Cardiac muscle cell (in vitro differentiated cells and primary cell): ENCODE data around the gene MET. TPM values are rescaled to one million over a fixed set of nuclear protein-coding genes. Genes with fewer than 3 reads are reported as not detected.

ENCODE experiments used
- DNase-seq, 2 donors: peaks; one replicate each; pipeline versions ENCODE4 v3.0.0 to v3.0.0-alpha.2; 2010 to 2017; ENCODE audit warnings: low read depth in 1 of 2, low spot score in 1 of 2
- H3K27ac ChIP-seq: fragments of 200-600 bp; sonication (generic); 2 replicates; pipeline ENCODE4 v1.5.1; 2016
- H3K27me3 ChIP-seq: fragments of 200-600 bp; sonication (generic); 2 replicates; pipeline ENCODE4 v1.6.0; 2016; ENCODE audit warnings: control low read depth
- H3K36me3 ChIP-seq: fragments of 200-600 bp; sonication (generic); 2 replicates; pipeline ENCODE4 v1.5.1; 2016; ENCODE audit warnings: control low read depth
- H3K4me1 ChIP-seq: fragments of 200-600 bp; sonication (generic); 2 replicates; pipeline ENCODE4 v1.8.1; 2017; ENCODE audit warnings: low read depth, mild to moderate bottlenecking, mixed run types
- H3K4me3 ChIP-seq: fragments of 200-600 bp; sonication (generic); 2 replicates; pipeline ENCODE4 v1.5.1; 2016; ENCODE audit warnings: mild to moderate bottlenecking
- H3K9me3 ChIP-seq: fragments of 200-600 bp; sonication (generic); 2 replicates; pipeline ENCODE4 v1.5.1; 2017; ENCODE audit warnings: low read depth, mild to moderate bottlenecking, control low read depth
- CTCF ChIP-seq: IDR thresholded peaks from 2 replicates; pipeline ENCODE4 v1.5.1; 2012; ENCODE audit warnings: low read depth, mild to moderate bottlenecking, low read length
- polyA plus RNA-seq: library from polyadenylated mRNA; unstranded; fragments of >200 nt; fragmentation: Nextera tagmentation; extraction: Ambion mirVana; gene quantifications from 2 replicates; pipeline ENCODE4 v1.2.1, GENCODE V29; 2016
- total RNA-seq: library from RNA; depleted of rRNA; stranded (reverse); fragments of >200 nt; gene quantifications from 2 replicates; pipeline ENCODE4 v1.2.3, GENCODE V29; 2016

The MET gene
- total and polyA plus RNA-seq, 2 experiments from 2014 or later, result 1.8 to 1.9 TPM

GRCh38 chr7:116675812-116676355 is 3.9 kb downstream of the MET start:
- TF ChIP-seq CTCF, result no peak
- Histone ChIP-seq H3K4me1 (no peaks in the 10 kb centered on the region), H3K9me3 (no peaks in the 10 kb centered on the region), H3K4me3 (no peak overlapping the region), H3K27ac (no peak overlapping the region), H3K36me3 (no peaks in the 10 kb centered on the region), H3K27me3 (peaks cover 53% of the 10 kb centered on the region)
- no peak for DNase-seq

DNA sequence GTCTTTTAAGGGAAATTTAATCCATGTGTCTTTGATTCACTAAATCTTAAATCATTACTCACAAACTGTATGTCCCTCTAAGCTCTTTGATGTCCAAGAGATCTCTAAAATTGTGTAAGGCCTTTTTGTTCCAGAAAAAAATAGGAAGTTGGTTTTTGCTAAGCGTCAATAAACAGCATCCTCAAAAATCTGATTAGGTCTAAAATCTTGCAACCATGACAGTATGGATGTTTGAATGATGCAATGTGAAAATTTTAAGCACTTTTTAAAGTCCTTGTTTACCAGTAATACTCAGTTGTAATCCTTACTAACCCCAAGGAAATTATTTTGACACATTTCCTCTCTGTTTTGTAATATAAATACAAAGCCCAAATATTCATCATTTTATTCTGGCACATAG is 6.8 kb downstream of the MET start:
- TF ChIP-seq CTCF, result no peak
- DNase-seq, result no peak
- H3K27me3 ChIP-seq, result peaks cover 27% of the 10 kb centered on the region

GRCh38 chr7:116679500-116679899 is 7.5 kb downstream of the MET start:
- no peak for TF ChIP-seq CTCF
- no peak overlapping the region for H3K4me3 ChIP-seq
- H3K27me3 ChIP-seq, result peaks cover 20% of the 10 kb centered on the region
- H3K9me3 ChIP-seq, result no peaks in the 10 kb centered on the region
- H3K4me1 ChIP-seq, result no peaks in the 10 kb centered on the region
- H3K36me3 ChIP-seq, result no peaks in the 10 kb centered on the region
- no peak overlapping the region for H3K27ac ChIP-seq
- no peak for DNase-seq

More for the DNA sequence above, 6.8 kb downstream of the MET start:
- Histone ChIP-seq H3K9me3 (no peaks in the 10 kb centered on the region), H3K4me1 (no peaks in the 10 kb centered on the region), H3K27ac (no peak overlapping the region), H3K4me3 (no peak overlapping the region), H3K36me3 (no peaks in the 10 kb centered on the region)

DNA sequence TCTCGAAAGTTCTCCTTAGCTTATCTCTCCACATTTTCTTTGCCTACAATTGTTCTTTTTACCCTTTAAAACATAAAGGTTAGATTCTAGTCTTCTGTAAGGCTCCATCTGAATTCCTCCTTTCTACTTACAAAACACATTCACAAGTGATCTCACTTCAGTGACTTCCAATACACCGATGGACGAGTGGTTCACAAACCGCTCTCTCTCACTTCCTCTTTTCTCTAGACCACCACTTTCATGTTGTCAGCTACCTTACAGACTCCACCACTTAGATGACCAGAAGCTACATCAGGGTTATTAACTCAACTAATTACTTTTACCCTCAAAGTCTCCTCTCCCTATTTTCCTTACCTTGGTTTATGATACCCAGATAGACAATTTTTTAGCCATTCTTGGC is 11.8 kb downstream of the MET start:
- no peaks in the 10 kb centered on the region for H3K4me1 ChIP-seq
- no peak for TF ChIP-seq CTCF
- no peak overlapping the region for H3K4me3 ChIP-seq
- H3K27ac ChIP-seq, result no peak overlapping the region
- no peaks in the 10 kb centered on the region for H3K36me3 ChIP-seq
- no peak for DNase-seq
- H3K27me3 ChIP-seq, result peaks cover 8% of the 10 kb centered on the region
- no peaks in the 10 kb centered on the region for H3K9me3 ChIP-seq

GRCh38 chr7:116686033-116686432 is 14.0 kb downstream of the MET start:
- H3K4me1 ChIP-seq, result no peaks in the 10 kb centered on the region
- no peak overlapping the region for H3K4me3 ChIP-seq
- no peaks in the 10 kb centered on the region for H3K9me3 ChIP-seq
- no peak for DNase-seq
- peaks cover 8% of the 10 kb centered on the region for H3K27me3 ChIP-seq
- no peak for TF ChIP-seq CTCF
- no peak overlapping the region for H3K27ac ChIP-seq
- no peaks in the 10 kb centered on the region for H3K36me3 ChIP-seq
